Prostate gland (tissue), 2 donors: ENCODE results near the gene TSPAN18.

Source experiments
- CTCF ChIP-seq, 4 experiments: fragments of 200-600 bp in 2 of 4; fragments of 450-650 bp in 2 of 4; sonication (generic) in 2 of 4; IDR thresholded peaks; 1 replicate in 3 of 4; 2 replicates in 1 of 4; pipeline ENCODE4 v1.5.1; 2016 to 2019; ENCODE audit warnings: antibody characterized with exemption in 4 of 4, mild to moderate bottlenecking in 2 of 4, moderate library complexity in 2 of 4
- POLR2A ChIP-seq: fragments of 450-650 bp; IDR thresholded peaks from one replicate; pipeline ENCODE4 v1.6.1; 2016; ENCODE audit warnings: antibody characterized with exemption, mild to moderate bottlenecking
- POLR2AphosphoS5 ChIP-seq: sonication (generic); formaldehyde crosslinking; IDR thresholded peaks from one replicate; pipeline ENCODE4 v1.6.1; 2017; ENCODE audit warnings: antibody characterized with exemption

GRCh38 chr11:44980533-44981427 is 254.0 kb downstream of the TSPAN18 start:
- TF ChIP-seq CTCF (IDR thresholded peaks at IDR 0.05) (no peak), POLR2A (no peak), POLR2AphosphoS5 (no peak)
